ENCODE results near the gene ERCC8. TPM values are rescaled to one million over a fixed set of nuclear protein-coding genes. Genes with fewer than 3 reads are reported as not detected.

ERCC8 gene, protein sequence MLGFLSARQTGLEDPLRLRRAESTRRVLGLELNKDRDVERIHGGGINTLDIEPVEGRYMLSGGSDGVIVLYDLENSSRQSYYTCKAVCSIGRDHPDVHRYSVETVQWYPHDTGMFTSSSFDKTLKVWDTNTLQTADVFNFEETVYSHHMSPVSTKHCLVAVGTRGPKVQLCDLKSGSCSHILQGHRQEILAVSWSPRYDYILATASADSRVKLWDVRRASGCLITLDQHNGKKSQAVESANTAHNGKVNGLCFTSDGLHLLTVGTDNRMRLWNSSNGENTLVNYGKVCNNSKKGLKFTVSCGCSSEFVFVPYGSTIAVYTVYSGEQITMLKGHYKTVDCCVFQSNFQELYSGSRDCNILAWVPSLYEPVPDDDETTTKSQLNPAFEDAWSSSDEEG
- total RNA-seq, result 31.6 TPM

DNA sequence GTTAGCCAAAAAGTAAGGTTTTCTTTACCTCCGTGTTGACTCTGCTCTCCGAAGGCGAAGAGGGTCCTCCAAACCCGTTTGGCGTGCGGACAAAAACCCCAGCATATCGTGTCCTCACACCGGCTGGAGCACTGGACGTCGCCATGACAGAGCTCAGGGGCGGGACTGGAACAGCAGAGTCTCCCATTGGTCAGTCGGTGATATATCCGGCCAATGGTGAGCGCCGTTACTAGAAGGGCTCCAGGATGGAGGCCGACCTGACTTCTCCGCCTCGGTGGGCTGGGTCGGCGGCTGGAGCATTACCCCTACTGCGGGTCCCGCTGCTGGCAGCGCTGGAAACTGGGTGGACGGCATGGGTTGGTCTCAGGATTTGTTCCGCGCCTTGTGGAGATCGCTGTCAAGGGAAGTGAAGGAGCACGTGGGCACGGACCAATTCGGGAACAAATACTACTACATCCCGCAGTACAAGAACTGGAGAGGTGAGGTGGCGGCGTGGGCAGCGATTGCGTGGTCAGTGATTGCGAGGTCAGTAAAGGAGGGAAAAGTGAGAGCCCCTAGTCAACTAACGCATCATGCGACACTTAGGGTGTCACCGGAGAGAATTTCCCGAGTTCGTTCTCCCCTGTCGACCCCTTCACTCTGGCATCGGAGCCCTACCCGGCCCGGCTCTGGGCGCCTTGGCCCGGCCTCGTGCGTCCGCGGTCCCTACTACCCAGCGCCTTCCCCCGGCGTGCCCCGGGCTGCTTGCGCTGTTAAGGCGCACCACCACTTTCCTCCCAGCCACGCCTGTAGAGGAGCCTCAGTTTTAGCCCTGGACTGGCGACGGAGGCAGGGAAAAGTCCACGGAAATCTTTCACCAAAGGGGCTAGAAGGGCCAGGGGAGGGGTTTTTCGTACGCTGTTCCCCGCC lies at the start of gene ERCC8, which contains the start of gene NDUFAF2:
Gene ERCC8, minus strand, starts transcription at position 167 of the 909 bp plus-strand sequence. Its CDS starts 62 bp downstream, at position 105.
Gene NDUFAF2, plus strand, starts transcription at position 302 of the 909 bp plus-strand sequence. Its CDS starts 51 bp downstream, at position 353.

DNA sequence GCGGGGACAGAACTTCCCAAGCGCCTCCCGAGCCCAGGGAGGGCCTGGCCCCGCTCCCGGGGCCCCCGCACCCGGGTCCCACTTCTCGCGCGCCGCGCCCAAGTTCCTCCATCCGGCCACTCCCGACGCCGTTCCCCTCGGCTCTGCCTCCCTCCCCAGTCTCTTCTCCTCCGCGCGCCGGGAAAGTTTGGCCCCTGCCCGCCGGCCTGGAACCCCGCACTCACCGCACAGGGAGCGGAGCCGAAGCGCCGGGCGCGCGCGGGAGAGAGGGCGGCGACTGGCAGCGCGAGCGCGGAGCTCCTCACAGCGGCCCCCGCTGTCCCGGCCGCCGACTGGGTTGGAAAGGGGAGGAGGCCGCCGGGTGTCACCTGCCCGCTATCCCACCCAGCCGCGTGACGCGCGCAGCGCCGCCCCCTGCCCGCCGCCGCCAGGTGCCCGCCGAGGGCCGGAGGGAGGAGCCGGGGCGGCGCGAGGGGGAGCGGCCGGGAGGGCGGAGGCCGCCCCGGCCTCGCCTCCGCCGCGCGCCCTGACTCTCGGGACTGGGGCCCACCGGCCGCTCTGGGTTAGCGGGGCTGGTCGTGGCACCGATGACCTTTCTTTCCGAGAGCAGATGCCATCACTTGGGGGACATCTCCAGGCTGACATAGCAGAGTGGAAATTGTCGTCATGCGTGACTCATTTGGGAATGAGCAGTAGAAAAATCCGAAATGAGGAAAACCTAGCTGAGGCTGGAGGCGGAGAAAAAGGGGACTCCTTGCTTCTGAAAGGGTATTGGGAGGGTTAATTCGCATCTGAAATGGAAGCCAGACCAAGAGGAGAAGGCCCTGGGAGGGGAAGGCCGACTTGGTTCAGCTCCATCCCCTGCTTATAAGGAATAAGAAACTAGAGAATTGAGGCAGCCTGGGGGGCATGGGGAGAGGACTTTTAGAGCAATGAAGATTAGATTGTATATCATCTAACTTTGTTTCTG lies 100.6 kb downstream of the ERCC8 start, which contains the start of gene ELOVL7:
Gene ELOVL7, minus strand, starts transcription at position 334 of the 970 bp plus-strand sequence. CDS start 56,872 bp downstream, outside the sequence.

Other genes starting within 250 kb of the ERCC8 start
- 8.1 TPM for gene DEPDC1B, start 244.9 kb downstream of the ERCC8 start, total RNA-seq
- gene ELOVL7, start 100.8 kb downstream of the ERCC8 start, total RNA-seq, result 6.9 TPM
- gene NDUFAF2, start 135 bp upstream of the ERCC8 start, total RNA-seq, result 22.8 TPM
- gene SMIM15, start 217.4 kb upstream of the ERCC8 start, total RNA-seq, result 35.3 TPM

Data from diencephalon (tissue), 1 donor.